GM21528 (cell line): ENCODE data around the gene FAM83C.

Experiments used
- ATAC-seq: cut with Tn5 transposase; IDR thresholded peaks from one replicate; pipeline ENCODE4 v1.9.1; 2021; ENCODE audit warnings: mild to moderate bottlenecking, moderate library complexity; ENCODE audit not compliant: unreplicated experiment, low FRiP score

The FAM83C gene

GRCh38 chr20:35300469-35301262 is 8.4 kb upstream of the FAM83C start:
- ATAC-seq: no peak

- no peak for ATAC-seq
Observed at GRCh38 chr20:35299780-35300179, 7.6 kb upstream of the FAM83C start.

DNA sequence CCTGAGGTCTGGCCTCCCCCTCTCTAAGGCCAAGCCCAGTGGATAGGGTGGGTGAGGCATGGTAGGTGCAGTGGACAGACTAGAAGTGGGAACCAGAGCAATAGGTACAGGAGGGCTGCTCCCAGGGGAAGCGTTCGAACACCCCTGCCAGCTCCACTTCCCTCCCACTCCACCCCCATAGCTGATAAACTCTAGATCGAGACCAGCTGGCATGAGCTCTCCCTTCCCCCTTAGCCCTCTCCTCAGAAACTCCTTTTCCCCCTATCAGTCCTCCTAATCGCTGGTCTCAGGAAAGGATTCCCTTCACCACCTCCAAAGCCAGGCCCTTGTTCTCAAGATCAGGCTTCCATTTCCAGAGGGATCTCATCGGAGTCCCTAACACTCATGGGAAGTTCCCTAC is 6.0 kb upstream of the FAM83C start:
- ATAC-seq: no peak

DNA sequence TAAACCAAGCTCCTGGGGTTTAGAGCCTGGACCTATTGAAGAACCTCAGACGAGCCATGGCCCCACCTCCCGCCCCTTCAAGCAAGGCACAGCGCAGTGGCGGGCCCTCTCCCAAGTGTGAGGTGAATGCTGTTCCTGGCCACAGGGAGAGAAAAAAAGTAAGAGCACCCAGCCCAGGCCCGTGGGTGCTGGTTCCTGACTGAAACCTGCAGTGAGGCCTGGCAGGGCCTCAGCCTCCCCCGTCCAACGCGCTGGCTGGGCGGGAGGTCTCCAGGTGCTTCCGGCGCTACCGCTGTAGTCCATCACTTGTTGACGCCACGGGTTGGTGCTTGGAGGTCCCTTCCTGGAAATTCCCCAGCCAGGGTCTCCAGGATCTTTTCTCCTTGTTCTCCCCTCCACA is 5.5 kb upstream of the FAM83C start:
- ATAC-seq: no peak

- ATAC-seq: no peak
Observed at GRCh38 chr20:35297155-35297554, 4.9 kb upstream of the FAM83C start.

- ATAC-seq: no peak
Observed at GRCh38 chr20:35296101-35296554, 3.9 kb upstream of the FAM83C start.

- ATAC-seq: no peak
Observed at GRCh38 chr20:35295674-35296073, 3.4 kb upstream of the FAM83C start.

- ATAC-seq: no peak
Observed at GRCh38 chr20:35295058-35295457, 2.8 kb upstream of the FAM83C start.

GRCh38 chr20:35294293-35294685 is 2.1 kb upstream of the FAM83C start:
- no peak for ATAC-seq

GRCh38 chr20:35293303-35294292 is 1.4 kb upstream of the FAM83C start:
- ATAC-seq: no peak

DNA sequence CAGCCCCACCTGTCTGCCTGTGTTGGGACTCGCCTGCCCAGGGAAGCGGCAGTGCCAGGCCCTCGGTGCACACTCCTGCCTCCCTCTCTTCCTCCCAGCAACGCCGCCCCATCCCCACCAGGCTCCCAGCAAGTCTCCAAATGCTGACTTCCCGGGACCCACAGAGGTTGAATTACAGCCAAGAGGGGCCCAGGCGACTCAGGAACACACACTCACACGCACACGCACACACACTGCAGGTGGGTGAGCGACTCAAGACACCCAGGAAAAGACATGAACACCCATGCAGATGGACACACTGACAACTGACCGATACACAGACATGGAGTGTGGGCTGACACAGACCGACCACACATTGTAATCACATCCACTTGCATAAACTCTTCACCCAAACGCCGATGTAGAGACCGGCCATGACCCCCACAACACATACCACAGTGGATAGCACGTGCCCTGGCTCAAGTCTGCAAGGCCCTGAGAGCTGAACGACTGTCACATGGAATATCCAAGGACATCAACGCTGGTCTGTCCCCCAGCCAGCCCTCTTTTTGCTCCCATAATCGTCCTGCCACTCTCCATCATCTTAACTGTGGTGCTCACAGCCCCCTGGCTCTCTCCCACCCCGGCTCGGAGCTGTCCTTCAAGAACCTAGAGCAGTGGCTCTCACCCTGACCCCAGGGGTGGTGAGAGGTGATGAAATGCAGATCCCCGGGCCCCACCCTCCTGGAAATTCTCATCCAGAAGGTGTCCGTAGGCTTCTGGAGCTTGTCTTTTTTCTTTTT is 470 bp upstream of the FAM83C start:
- ATAC-seq: no peak

DNA sequence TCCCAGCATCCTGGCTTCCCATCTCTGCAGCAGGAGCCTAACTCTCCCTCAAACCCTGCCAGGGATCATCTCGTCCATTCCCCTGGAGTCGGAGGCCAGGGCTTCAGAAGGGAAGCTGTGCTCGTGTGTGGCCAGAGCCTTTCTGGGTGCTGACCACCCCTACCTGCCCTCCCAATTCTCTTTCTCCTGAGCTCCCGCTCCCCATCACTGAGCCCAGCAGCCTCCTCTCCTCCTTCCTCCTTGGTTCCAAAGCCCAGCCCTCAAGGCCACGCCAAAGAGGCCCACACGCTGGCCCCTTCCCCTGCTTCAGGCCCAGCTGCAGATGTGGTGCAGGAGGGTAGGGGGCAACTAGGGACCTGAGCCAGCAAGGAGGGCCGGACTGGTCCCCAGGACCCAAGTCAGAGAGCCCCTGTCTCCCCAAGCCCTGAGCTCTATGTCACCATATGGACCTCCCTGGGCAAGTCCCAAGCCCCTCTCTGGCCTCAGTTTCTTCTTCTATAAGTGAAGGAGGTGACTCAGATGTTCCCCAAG is 1.3 kb downstream of the FAM83C start:
- no peak for ATAC-seq

DNA sequence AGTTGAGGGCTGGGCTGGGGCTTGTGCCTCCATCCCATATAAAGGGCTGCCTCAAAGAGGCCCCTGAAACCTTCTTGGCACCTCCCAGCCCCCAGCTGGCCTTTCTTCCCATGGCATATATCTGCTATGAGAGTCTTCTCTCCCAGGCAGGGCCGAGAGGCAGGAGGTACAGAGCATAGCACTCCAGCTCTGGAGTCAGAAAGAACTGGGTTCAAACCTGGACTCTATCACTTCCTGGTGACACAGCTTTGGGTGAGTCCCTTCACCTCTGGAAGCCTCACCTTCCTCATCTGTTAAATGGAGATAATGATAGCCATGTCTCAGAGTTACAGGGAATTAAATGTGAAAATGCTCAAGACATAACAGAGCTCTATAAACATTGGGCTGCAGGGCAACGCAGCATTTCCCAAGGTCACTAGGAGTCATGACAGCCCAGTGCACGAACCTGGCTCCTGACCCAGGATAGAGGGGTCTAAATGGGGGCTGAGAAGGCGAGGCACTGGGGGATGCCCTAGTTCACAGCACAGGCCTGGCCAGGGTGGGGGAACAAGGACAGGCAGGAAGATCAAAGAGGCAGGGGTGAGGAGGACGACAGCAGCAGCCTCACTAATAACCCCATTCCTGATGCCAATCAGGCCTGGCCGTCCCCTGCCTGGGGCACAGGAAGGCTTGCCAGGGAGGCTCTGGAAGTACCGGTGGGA is 1.9 kb downstream of the FAM83C start:
- no peak for ATAC-seq

DNA sequence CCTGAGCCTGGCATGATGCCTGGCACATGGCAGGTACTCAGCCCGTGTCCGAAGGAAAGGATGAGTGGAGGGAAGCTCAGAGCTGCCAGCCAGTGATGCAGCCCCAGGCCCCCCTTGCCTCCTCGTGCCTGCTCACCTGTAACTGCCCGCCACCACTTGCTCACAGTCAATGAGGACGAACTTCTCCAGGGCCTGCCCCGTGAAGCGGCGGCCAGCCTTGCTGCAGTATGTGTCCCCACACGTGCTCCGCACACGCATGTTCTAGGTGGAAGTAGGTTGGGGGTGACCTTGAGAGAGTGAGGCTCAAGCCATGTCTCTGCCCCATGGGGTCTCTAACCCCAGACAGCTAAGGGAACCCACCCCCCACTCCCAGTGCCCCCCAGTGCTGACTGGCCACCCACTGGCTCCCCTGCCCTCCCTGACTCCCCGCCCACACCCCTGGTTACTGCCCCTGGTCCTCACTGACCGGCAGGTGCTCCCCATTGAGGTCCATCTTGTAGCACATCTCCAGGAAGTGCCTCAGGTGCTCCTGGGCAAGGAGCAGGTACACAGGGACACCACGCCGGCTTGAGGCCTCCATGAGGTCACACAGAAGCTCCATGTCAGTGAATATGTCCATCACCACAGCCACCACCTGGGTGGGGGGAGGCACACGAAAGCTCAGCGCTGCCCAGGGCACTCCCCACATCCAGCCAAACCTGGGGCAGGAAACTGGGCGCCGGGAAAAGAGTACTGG is 3.7 kb downstream of the FAM83C start:
- no peak for ATAC-seq

- ATAC-seq: no peak
Observed at GRCh38 chr20:35287509-35288324, 4.5 kb downstream of the FAM83C start.

DNA sequence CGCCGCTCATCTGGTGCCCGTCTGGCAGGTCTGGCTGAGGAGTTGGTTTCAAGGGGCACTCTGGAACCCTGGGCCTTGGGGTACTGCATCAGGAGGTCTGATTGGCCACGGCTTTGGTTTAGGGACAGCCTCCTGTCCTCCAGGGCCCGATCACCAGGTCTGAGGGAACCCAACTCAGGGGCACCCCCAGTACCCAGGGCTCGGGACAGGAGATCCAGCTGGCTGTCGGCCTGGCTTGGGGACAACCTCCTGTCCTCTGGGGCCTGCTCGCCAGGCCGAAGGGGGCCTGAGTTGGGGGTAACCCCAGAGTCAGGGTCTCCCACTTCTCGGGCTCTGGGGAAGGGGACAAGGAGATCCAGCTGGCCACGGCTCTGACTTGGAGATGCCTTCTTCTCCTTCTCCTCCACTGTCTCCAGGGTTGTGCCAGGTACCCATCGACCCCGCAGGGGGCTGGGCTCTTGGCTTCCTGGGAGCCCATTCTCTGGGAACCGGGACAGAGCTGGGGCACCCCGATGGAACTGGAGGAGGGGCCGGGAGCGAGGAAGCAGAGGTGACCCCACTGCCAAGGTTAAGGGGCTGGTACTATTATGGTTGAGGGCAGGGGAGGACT is 5.2 kb downstream of the FAM83C start:
- ATAC-seq: no peak

- no peak for ATAC-seq
Observed at GRCh38 chr20:35286077-35286898, 5.9 kb downstream of the FAM83C start.
